Globus pallidus (tissue), 1 donor: ENCODE results near the gene FABP1.

Source experiments
- DNase-seq: peaks from one replicate; pipeline ENCODE4 v3.0.0-alpha.2; 2015; ENCODE audit warnings: low spot score

FABP1 gene

DNA sequence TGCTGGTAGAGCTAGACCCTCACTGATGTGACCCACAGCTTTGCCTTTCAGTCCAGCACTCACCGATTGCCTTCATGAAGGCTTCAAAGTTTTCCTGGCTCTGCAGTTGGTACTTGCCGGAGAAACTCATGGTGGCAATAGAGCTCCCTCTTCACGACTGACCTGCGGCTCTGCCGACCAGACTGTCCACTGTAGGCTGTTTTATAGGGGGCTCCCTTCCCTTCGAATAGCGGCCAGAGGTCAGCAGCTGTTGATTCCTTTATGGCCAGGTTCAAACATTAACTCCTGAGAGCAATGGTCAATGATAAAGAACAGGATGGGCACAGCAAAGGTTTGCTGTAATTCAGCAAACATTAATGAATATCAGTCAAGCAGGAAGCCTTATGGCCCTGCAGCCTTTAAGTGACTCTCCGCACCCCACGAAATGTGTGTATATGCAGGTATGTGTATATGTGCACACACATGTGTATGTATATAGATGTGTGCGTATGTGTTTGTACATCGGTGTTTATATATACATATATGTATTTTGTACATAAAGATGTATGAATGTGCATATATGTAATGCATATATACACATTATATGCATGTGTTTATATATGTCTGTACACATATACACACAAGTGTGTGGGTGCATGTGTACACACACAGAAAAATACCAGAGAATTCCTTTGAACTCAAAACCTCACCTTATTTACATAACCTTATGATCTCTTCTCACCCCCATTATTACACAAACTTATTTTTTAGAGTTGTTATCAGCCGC lies at the start of gene FABP1:
Gene FABP1, minus strand, starts transcription at position 175 of the 766 bp plus-strand sequence. Its CDS starts 45 bp downstream, at position 130.
- no peak for DNase-seq

DNA sequence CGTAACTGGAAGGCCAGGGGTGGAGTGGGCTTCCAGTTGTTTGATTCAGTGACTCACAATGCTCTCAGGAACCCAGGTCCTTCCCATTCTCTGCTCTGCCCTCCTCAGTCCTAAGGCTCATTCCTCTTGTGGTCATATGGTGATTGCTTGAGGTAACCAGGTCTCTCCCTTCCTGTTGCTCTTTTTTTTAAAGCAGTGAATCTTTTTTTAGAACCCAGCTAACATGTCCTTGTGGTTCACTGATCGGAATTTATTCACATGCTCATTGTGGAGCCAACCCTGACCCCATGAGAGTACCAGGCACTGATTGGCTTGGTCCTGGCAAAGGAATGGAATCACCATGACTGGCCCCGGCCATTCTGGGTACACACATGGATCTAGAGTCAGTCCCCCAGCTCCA lies 49.7 kb upstream of the FABP1 start:
- no peak for DNase-seq

- no peak for DNase-seq
These were observed 48.6 kb upstream of the FABP1 start for GRCh38 chr2:88176352-88176984.

DNA sequence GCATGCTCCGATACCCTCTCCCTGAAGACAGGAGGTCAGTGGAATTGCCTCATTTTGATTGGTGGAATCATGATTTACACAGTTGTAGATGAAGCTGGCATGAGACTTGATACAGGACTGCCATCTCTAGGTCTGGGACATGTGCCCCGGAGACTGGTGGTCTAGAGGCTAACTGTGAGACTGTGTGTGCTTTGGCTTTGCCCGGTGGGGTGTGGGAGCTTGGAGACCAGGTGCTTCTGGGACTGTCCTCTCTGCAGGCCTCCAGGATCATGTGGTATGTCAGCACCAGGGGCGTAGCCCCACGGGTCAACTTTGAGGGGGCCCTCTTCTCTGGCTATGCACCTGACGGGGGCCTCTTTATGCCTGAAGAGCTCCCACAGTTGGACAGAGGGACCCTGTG lies 45.0 kb upstream of the FABP1 start:
- DNase-seq = no peak

- DNase-seq = no peak
These were observed 44.1 kb upstream of the FABP1 start for GRCh38 chr2:88171966-88172365.

- DNase-seq = no peak
These were observed 42.6 kb upstream of the FABP1 start for GRCh38 chr2:88170472-88170892.

GRCh38 chr2:88168386-88168785 lies 40.5 kb upstream of the FABP1 start:
- no peak for DNase-seq

DNA sequence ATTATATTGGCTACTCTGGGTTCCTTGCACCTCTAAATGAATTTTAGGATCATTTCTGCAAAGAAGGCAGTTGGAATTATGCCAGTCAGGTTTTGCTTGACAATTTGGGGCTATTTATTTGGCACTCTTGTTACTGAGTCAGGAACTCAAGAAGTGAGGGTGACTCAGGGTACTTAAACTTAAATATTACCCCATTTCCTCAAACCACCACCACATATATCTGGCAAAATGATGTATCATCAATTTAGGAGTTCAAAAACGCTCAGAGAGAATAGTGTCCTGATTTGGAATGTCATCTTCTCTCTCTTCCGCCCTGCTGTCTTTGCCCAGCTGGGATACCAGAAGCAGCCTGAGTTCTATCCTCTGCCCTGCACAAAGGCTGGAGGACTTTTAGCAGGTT lies 39.9 kb upstream of the FABP1 start:
- DNase-seq = no peak

GRCh38 chr2:88165332-88166003 lies 37.6 kb upstream of the FABP1 start:
- peak; percentile 28 for DNase-seq

GRCh38 chr2:88161446-88162244 lies 33.8 kb upstream of the FABP1 start:
- no peak for DNase-seq

DNA sequence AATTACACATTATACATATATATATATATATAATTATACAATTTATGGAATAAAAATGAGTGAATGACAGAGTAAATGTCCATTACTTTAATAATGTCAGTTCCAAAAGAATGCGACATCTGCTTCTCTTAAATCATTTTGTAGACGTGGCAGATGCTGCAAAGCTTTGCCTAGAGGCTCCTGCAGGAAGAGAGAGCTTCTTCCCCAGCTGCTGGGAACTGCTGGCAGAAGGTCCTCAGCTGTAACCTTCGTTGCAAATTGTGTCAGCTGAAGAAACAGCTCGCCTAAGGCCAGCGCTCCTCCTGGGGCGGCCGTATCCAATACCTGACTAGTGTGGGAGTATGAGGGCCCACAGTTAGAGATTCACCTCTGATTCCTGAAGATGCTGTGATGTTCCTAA lies 32.7 kb upstream of the FABP1 start:
- DNase-seq = no peak

GRCh38 chr2:88159955-88160415 lies 32.1 kb upstream of the FABP1 start:
- DNase-seq = peak; percentile 76

- no peak for DNase-seq
These were observed 31.6 kb upstream of the FABP1 start for GRCh38 chr2:88159481-88159880.

GRCh38 chr2:88148929-88149438 lies 21.1 kb upstream of the FABP1 start:
- DNase-seq = no peak

DNA sequence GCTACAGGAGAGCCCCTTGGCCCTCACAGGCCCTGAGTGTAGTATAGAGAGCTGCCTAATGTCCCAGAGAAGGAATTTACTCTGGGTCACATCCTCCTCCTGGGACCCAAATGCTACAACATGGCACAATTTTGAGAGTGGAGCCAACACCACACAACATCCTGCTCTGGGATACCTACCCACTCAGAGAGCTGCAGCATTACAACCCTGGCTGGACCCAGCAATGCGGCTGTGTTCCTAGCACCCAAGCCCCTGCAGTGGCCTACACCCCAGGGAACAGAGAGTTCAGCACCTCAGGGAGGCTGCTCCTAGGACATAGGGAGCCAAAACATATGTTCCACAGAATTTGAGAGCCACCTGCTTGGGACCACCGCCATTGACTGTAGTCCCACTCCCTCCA lies 19.3 kb upstream of the FABP1 start:
- DNase-seq = no peak

GRCh38 chr2:88146590-88146989 lies 18.7 kb upstream of the FABP1 start:
- DNase-seq = no peak

GRCh38 chr2:88144914-88145497 lies 17.1 kb upstream of the FABP1 start:
- DNase-seq = no peak

- DNase-seq = no peak
These were observed 16.4 kb upstream of the FABP1 start for GRCh38 chr2:88144271-88144670.

GRCh38 chr2:88141952-88142351 lies 14.1 kb upstream of the FABP1 start:
- DNase-seq = no peak

DNA sequence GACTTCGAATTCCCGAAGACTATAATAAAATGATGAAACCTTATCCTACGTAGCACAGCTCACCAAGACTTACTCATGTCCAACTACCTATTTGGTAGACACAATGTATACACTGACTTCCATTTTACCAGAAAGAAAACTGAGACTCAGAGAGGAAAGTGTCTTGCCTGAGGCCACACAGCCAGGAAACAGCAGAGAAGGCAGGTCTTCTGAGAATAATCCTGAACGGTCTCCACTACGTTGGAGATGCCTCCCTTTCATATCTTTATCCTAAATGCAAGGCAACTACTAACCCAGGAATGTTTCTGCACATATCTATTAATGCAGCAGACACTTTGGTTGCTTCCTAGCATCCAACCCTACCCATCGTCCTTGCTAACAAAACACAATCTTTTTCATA lies 11.9 kb upstream of the FABP1 start:
- no peak for DNase-seq

DNA sequence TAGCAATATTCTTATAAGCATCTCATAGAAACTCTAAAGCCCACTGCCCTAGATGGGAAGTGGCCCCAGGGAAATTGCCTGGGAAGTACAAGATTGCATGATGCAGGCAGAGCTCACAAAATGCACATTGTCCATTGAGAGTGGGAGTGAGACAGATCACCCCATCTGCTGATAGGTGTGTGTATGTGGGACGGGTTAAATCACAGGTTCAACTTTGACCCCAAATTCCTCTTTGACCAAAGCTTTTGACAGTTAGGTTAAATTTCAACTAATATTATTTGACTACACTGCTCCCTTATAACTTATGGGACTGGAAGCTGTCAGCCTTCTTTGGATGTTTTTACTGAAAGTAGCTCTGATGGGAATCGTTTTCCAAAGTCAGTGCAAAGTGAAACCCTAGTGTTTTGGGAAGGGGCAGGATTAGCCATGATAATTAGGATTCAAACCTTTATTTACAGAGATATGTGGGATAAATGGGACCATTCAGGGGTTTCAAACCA lies 11.4 kb upstream of the FABP1 start:
- DNase-seq = no peak
